GM23338 (cell line): ENCODE data around the gene ZNF648. TPM values are rescaled to one million over a fixed set of nuclear protein-coding genes. Genes with fewer than 3 reads are reported as not detected.

Experiments
- ATAC-seq: fragments of 200-7000 bp; cut with Tn5 transposase; 3 replicates; pipeline ENCODE4 v1.9.1; 2020
- DNase-seq: peaks from one replicate; pipeline ENCODE4 v3.0.0-alpha.2; 2015; ENCODE audit warnings: low spot score
- H2AFZ ChIP-seq: fragments of 200-600 bp; sonication (generic); 2 replicates; pipeline ENCODE4 v1.8.0; 2016; ENCODE audit warnings: antibody characterized with exemption, mild to moderate bottlenecking, moderate library complexity
- H3F3A ChIP-seq: fragments of 200-600 bp; sonication (generic); replicated peaks from 2 replicates; pipeline ENCODE4 v1.8.0; 2017; ENCODE audit warnings: antibody characterized with exemption, mixed run types, low read depth
- H3K27ac ChIP-seq: fragments of 200-600 bp; sonication (generic); 2 replicates; pipeline ENCODE4 v1.6.1; 2016; ENCODE audit warnings: low read depth
- H3K27me3 ChIP-seq: fragments of 200-600 bp; sonication (generic); 2 replicates; pipeline ENCODE4 v1.8.0; 2016; ENCODE audit warnings: mild to moderate bottlenecking, mixed run types, moderate library complexity; ENCODE audit not compliant: insufficient read depth
- H3K36me3 ChIP-seq: fragments of 200-600 bp; sonication (generic); 2 replicates; pipeline ENCODE4 v1.8.0; 2016; ENCODE audit warnings: mild to moderate bottlenecking; ENCODE audit not compliant: insufficient read depth
- H3K4me1 ChIP-seq: fragments of 200-600 bp; sonication (generic); 2 replicates; pipeline ENCODE4 v1.8.0; 2016; ENCODE audit warnings: mild to moderate bottlenecking, moderate library complexity; ENCODE audit not compliant: insufficient read depth
- H3K4me2 ChIP-seq: fragments of 200-600 bp; sonication (generic); 2 replicates; pipeline ENCODE4 v1.7.1; 2017; ENCODE audit warnings: mixed run types
- H3K4me3 ChIP-seq: fragments of 200-600 bp; sonication (generic); 2 replicates; pipeline ENCODE4 v1.6.1; 2016; ENCODE audit warnings: mixed run types
- H3K79me2 ChIP-seq: fragments of 200-600 bp; sonication (generic); replicated peaks from 2 replicates; pipeline ENCODE4 v1.8.0; 2017; ENCODE audit warnings: mild to moderate bottlenecking; ENCODE audit not compliant: insufficient read depth
- H3K9me2 ChIP-seq: fragments of 200-600 bp; sonication (generic); 2 replicates; pipeline ENCODE4 v1.8.0; 2017; ENCODE audit not compliant: insufficient read depth
- H4K20me1 ChIP-seq: fragments of 200-600 bp; sonication (generic); replicated peaks from 2 replicates; pipeline ENCODE4 v1.8.0; 2017; ENCODE audit warnings: mild to moderate bottlenecking; ENCODE audit not compliant: insufficient read depth
- H3K27ac Mint-ChIP-seq: 2 replicates; pipeline ENCODE4 v1.8.0; 2020; ENCODE audit warnings: inconsistent platforms, mild to moderate bottlenecking, moderate library complexity, mixed read lengths
- H3K27me3 Mint-ChIP-seq: 3 replicates; pipeline ENCODE4 v1.8.0; 2022; ENCODE audit warnings: low read depth, mild to moderate bottlenecking, moderate library complexity, mixed read lengths, inconsistent platforms; ENCODE audit not compliant: insufficient read depth, poor library complexity
- H3K36me3 Mint-ChIP-seq: 3 replicates; pipeline ENCODE4 v1.8.0; 2021; ENCODE audit warnings: low read depth, mild to moderate bottlenecking, inconsistent platforms, moderate library complexity, mixed read lengths
- H3K4me1 Mint-ChIP-seq: 3 replicates; pipeline ENCODE4 v1.8.0; 2020; ENCODE audit warnings: mild to moderate bottlenecking, inconsistent platforms, mixed read lengths
- H3K4me3 Mint-ChIP-seq: 3 replicates; pipeline ENCODE4 v1.8.0; 2021; ENCODE audit warnings: moderate library complexity, mild to moderate bottlenecking, inconsistent platforms, mixed read lengths
- H3K9me3 Mint-ChIP-seq: 3 replicates; pipeline ENCODE4 v1.8.0; 2020; ENCODE audit warnings: moderate library complexity, mild to moderate bottlenecking, inconsistent platforms, mixed read lengths
- CREB1 ChIP-seq: fragments of 250-450 bp; sonication (Bioruptor Pico); IDR thresholded peaks from 2 replicates; pipeline ENCODE4 v1.5.0; 2020; ENCODE audit warnings: low read depth, mild to moderate bottlenecking, moderate library complexity
- ETS1 ChIP-seq: IDR thresholded peaks from 2 replicates; pipeline ENCODE4 v1.6.1; 2016; ENCODE audit warnings: antibody characterized with exemption
- EZH2 ChIP-seq: fragments of 200-600 bp; sonication (generic); IDR thresholded peaks from one replicate; pipeline ENCODE4 v1.8.0; 2017; ENCODE audit warnings: antibody characterized with exemption, mild to moderate bottlenecking, low read depth; ENCODE audit not compliant: unreplicated experiment
- EZH2phosphoT487 ChIP-seq: fragments of 200-600 bp; sonication (generic); IDR thresholded peaks from one replicate; pipeline ENCODE4 v1.8.1; 2018; ENCODE audit warnings: antibody characterized with exemption; ENCODE audit not compliant: unreplicated experiment
- JUNB ChIP-seq: IDR thresholded peaks from one replicate; pipeline ENCODE4 v1.6.1; 2016; ENCODE audit warnings: antibody characterized with exemption; ENCODE audit not compliant: unreplicated experiment
- NANOG ChIP-seq: IDR thresholded peaks from 2 replicates; pipeline ENCODE4 v1.6.1; 2016; ENCODE audit warnings: antibody characterized with exemption, borderline replicate concordance
- POLR2AphosphoS5 ChIP-seq: IDR thresholded peaks from 2 replicates; pipeline ENCODE4 v1.6.1; 2016; ENCODE audit warnings: antibody characterized with exemption, low read depth
- REST ChIP-seq: IDR thresholded peaks from one replicate; pipeline ENCODE4 v1.6.1; 2018; ENCODE audit warnings: antibody characterized with exemption; ENCODE audit not compliant: unreplicated experiment
- STAT1 ChIP-seq: IDR thresholded peaks from one replicate; pipeline ENCODE4 v1.6.1; 2016; ENCODE audit warnings: antibody characterized with exemption; ENCODE audit not compliant: unreplicated experiment
- ZNF114 ChIP-seq: fragments of 250-450 bp; sonication (Bioruptor Pico); IDR thresholded peaks from 2 replicates; pipeline ENCODE4 v1.5.0; 2020; ENCODE audit warnings: mild to moderate bottlenecking, moderate library complexity
- ZNF462 ChIP-seq: fragments of 250-450 bp; sonication (Bioruptor Pico); IDR thresholded peaks from 2 replicates; pipeline ENCODE4 v1.5.0; 2020; ENCODE audit warnings: mild to moderate bottlenecking, moderate library complexity
- polyA plus RNA-seq: library from polyadenylated mRNA; unstranded; fragments of >200 nt; fragmentation: Nextera tagmentation; extraction: Ambion mirVana; gene quantifications from 2 replicates; pipeline ENCODE4 v1.2.1, GENCODE V29; 2016
- total RNA-seq: library from RNA; depleted of rRNA; stranded (reverse); fragments of >200 nt; shearing (Covaris generic); gene quantifications from 2 replicates; pipeline ENCODE4 v1.2.3, GENCODE V29; 2014
- TF ChIP-seq, protein P1 (sequence below), 2 experiments: fragments of 200-600 bp in 1 of 2; sonication (generic) in 1 of 2; conservative IDR thresholded peaks; 2 replicates each; pipeline versions ENCODE4 v1.5.1 to v1.6.1; 2016 to 2017; ENCODE audit warnings: antibody characterized with exemption in 2 of 2, low read depth in 2 of 2, mild to moderate bottlenecking in 2 of 2, moderate library complexity in 1 of 2

The ZNF648 gene
- total and polyA plus RNA-seq, 2 experiments from 2014 or later = 0.24 to 1.2 TPM

- Histone ChIP-seq H3K36me3 (no peaks in the 10 kb centered on the region), H3K4me3 (no peak overlapping the region), H3K79me2 (no peaks in the 10 kb centered on the region), H2AFZ (no peak overlapping the region), H3K27ac (no peak overlapping the region), H3K9me2 (no peaks in the 10 kb centered on the region; the same call in none of the 2 replicates), H3K4me1 (peaks cover 7% of the 10 kb centered on the region; the same call in 1 of the 2 replicates), H4K20me1 (no peaks in the 10 kb centered on the region), H3F3A (no peaks in the 10 kb centered on the region), H3K27me3 (no peaks in the 10 kb centered on the region), H3K4me2 (no peak overlapping the region)
- Mint-ChIP-seq H3K4me3 (no peak overlapping the region), H3K27me3 (no peaks in the 10 kb centered on the region), H3K4me1 (peaks cover 14% of the 10 kb centered on the region), H3K36me3 (no peaks in the 10 kb centered on the region), H3K27ac (no peak overlapping the region), H3K9me3 (no peaks in the 10 kb centered on the region)
- DNase-seq (no peak), ATAC-seq (no peak)
- TF ChIP-seq ZNF114 (CRISPR knock-in tag) (no peak), ZNF462 (CRISPR knock-in tag) (no peak), EZH2phosphoT487 (no peak), JUNB (no peak), REST (no peak), STAT1 (no peak), POLR2AphosphoS5 (no peak), ETS1 (no peak), NANOG (no peak), EZH2 (no peak), CREB1 (no peak)
- TF ChIP-seq, protein P1, sequence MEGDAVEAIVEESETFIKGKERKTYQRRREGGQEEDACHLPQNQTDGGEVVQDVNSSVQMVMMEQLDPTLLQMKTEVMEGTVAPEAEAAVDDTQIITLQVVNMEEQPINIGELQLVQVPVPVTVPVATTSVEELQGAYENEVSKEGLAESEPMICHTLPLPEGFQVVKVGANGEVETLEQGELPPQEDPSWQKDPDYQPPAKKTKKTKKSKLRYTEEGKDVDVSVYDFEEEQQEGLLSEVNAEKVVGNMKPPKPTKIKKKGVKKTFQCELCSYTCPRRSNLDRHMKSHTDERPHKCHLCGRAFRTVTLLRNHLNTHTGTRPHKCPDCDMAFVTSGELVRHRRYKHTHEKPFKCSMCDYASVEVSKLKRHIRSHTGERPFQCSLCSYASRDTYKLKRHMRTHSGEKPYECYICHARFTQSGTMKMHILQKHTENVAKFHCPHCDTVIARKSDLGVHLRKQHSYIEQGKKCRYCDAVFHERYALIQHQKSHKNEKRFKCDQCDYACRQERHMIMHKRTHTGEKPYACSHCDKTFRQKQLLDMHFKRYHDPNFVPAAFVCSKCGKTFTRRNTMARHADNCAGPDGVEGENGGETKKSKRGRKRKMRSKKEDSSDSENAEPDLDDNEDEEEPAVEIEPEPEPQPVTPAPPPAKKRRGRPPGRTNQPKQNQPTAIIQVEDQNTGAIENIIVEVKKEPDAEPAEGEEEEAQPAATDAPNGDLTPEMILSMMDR (conservative IDR thresholded peaks at IDR 0.05; ENCODE audit: low read depth in 2 of 2) = no peak
Measured at GRCh38 chr1:182080040-182080439, 18.5 kb upstream of the ZNF648 start.
